Measurements from ENCODE around the gene STK32B. TPM values are rescaled to one million over a fixed set of nuclear protein-coding genes. Genes with fewer than 3 reads are reported as not detected.
"Not testable (repeated sequence)": the region's sequence is repeated elsewhere in the genome, so short reads cannot be mapped to it uniquely, and the experiment has no call there.

STK32B gene
- total and polyA plus RNA-seq, 11 donors: 0.08 to 2.0 (median 0.25) TPM

- H3K9me3 ChIP-seq: peaks cover 0 to 16% (median 0%) of the 10 kb centered on the region in 12 donors
- TF ChIP-seq POLR2A (IDR thresholded peaks at IDR 0.05) (no peak), CTCF (IDR thresholded peaks at IDR 0.05) (no peak)
- WGBS, 4 donors: 84 to 91% (median 86%) methylated on average over 5 of the region's 5 CpGs
- H3K27me3 ChIP-seq: no peaks in the 10 kb centered on the region
- H3K4me1 ChIP-seq: no peaks in the 10 kb centered on the region
- H3K27ac ChIP-seq: no peak overlapping the region
- ATAC-seq (no peak), DNase-seq (no peak)
- intact Hi-C loops (cut with DNase I): no loop called here
- no peaks in the 10 kb centered on the region for H3K36me3 ChIP-seq
- H3K4me3 ChIP-seq: no peak overlapping the region
Measured at GRCh38 chr4:5433196-5433595, 381.9 kb downstream of the STK32B start.

GRCh38 chr4:5435201-5435600 is 383.9 kb downstream of the STK32B start:
- peaks cover 0 to 4% (median 0%) of the 10 kb centered on the region in 12 donors for H3K9me3 ChIP-seq
- H3K27me3 ChIP-seq: no peaks in the 10 kb centered on the region
- intact Hi-C loops (cut with DNase I): no loop called here
- no peaks in the 10 kb centered on the region for H3K36me3 ChIP-seq
- WGBS, 4 donors: 7 to 22% (median 20%) methylated on average over 5 of the region's 5 CpGs
- H3K27ac ChIP-seq: no peak overlapping the region
- ATAC-seq (no peak), DNase-seq (no peak)
- H3K4me3 ChIP-seq: no peak overlapping the region
- no peaks in the 10 kb centered on the region for H3K4me1 ChIP-seq
- TF ChIP-seq POLR2A (IDR thresholded peaks at IDR 0.05) (no peak), CTCF (IDR thresholded peaks at IDR 0.05) (no peak)

- ATAC-seq (no peak), DNase-seq (no peak)
- TF ChIP-seq CTCF (IDR thresholded peaks at IDR 0.05) (no peak), POLR2A (IDR thresholded peaks at IDR 0.05) (no peak)
- no peak overlapping the region for H3K27ac ChIP-seq
- intact Hi-C loops (cut with DNase I): no loop called here
- peaks cover 0 to 4% (median 0%) of the 10 kb centered on the region in 12 donors for H3K9me3 ChIP-seq
- H3K36me3 ChIP-seq: no peaks in the 10 kb centered on the region
- H3K4me1 ChIP-seq: no peaks in the 10 kb centered on the region
- WGBS, 4 donors: 59 to 80% (median 74%) methylated on average over 4 of the region's 4 CpGs
- no peaks in the 10 kb centered on the region for H3K27me3 ChIP-seq
- H3K4me3 ChIP-seq: no peak overlapping the region
Measured at GRCh38 chr4:5435823-5436222, 384.5 kb downstream of the STK32B start.

- H3K36me3 ChIP-seq; H3K27ac ChIP-seq; H3K4me3 ChIP-seq; ATAC-seq; H3K27me3 ChIP-seq; intact Hi-C loops (cut with DNase I); H3K4me1 ChIP-seq; DNase-seq; H3K9me3 ChIP-seq: not testable (repeated sequence)
- 79 to 91% (median 86%) methylated on average over 15 to 27 of the region's 31 CpGs for WGBS, 4 donors
Measured at GRCh38 chr4:5443976-5444802, 392.9 kb downstream of the STK32B start.

All from heart left ventricle (tissue), 16 donors.